Esophagus muscularis mucosa (tissue), 4 donors: ENCODE results near the gene PGAM2. TPM values are rescaled to one million over a fixed set of nuclear protein-coding genes. Genes with fewer than 3 reads are reported as not detected.
A peak's percentile ranks its signal among the peaks of the same experiment; 100 is the strongest.

ENCODE experiments used
- DNase-seq: peaks from one replicate; pipeline ENCODE4 v3.0.0-alpha.2; 2017; ENCODE audit errors: extremely low spot score
- H3K27ac ChIP-seq, 4 donors: fragments of 200-600 bp; sonication (generic); replicated peaks in 1 of 4; 1 replicate in 3 of 4; 2 replicates in 1 of 4; pipeline ENCODE4 v1.5.1; 2016 to 2019; ENCODE audit warnings: mild to moderate bottlenecking in 1 of 4
- H3K27me3 ChIP-seq, 4 donors: fragments of 200-600 bp; sonication (generic); one replicate each; pipeline versions ENCODE4 v1.5.1 to v1.6.0; 2016 to 2019
- H3K36me3 ChIP-seq, 4 donors: fragments of 200-600 bp; sonication (generic); one replicate each; pipeline ENCODE4 v1.5.1; 2016 to 2019
- H3K4me1 ChIP-seq, 4 donors: fragments of 200-600 bp; sonication (generic); one replicate each; pipeline ENCODE4 v1.5.1; 2016 to 2019
- H3K4me3 ChIP-seq, 4 donors: fragments of 200-600 bp; sonication (generic); 1 replicate in 2 of 4; 2 replicates in 2 of 4; pipeline ENCODE4 v1.5.1; 2016 to 2019; ENCODE audit warnings: mild to moderate bottlenecking in 4 of 4, moderate library complexity in 1 of 4
- H3K9me3 ChIP-seq, 4 donors: fragments of 200-600 bp; sonication (generic); 1 replicate in 3 of 4; 2 replicates in 1 of 4; pipeline ENCODE4 v1.5.1; 2016 to 2019
- CTCF ChIP-seq, 3 experiments: fragments of 200-600 bp in 2 of 3; fragments of 450-650 bp in 1 of 3; sonication (generic) in 2 of 3; IDR thresholded peaks; one replicate each; pipeline ENCODE4 v1.5.1; 2017 to 2019; ENCODE audit warnings: antibody characterized with exemption in 3 of 3, mild to moderate bottlenecking in 2 of 3, moderate library complexity in 1 of 3
- EP300 ChIP-seq: sonication (generic); formaldehyde crosslinking; IDR thresholded peaks from one replicate; pipeline ENCODE4 v1.6.1; 2017; ENCODE audit warnings: antibody characterized with exemption
- POLR2A ChIP-seq: fragments of 450-650 bp; IDR thresholded peaks from one replicate; pipeline ENCODE4 v1.6.1; 2017; ENCODE audit warnings: antibody characterized with exemption, moderate library complexity, mild to moderate bottlenecking, low read depth
- POLR2AphosphoS5 ChIP-seq, 2 donors: sonication (generic); formaldehyde crosslinking; IDR thresholded peaks; one replicate each; pipeline ENCODE4 v1.6.1; 2017; ENCODE audit warnings: antibody characterized with exemption in 2 of 2
- whole genome bisulfite sequencing: methylation state at CpG from one replicate; pipeline ENCODE4 v1.1.5; 2018; 5-methylcytosine and 5-hydroxymethylcytosine counted together
- intact Hi-C: fragments of 100-400 bp; cut with DNase I; formaldehyde crosslinking; loops from one replicate; pipeline ENCODE4 v1.15.1; 2023
- total RNA-seq, 4 donors: library from RNA; depleted of rRNA; stranded (reverse); fragments of >200 nt; gene quantifications; one replicate each; pipeline versions ENCODE4 v1.1.0 to v1.2.1, GENCODE V29; 2016

Gene PGAM2
- total RNA-seq, 4 donors from 2014 or later, result 0.52 to 1.8 (median 0.66) TPM; not detected in 1

- no peak for TF ChIP-seq EP300
- TF ChIP-seq POLR2A, result no peak
- TF ChIP-seq CTCF (IDR thresholded peaks at IDR 0.05), result no peak
- peak; percentile 14 to 17 for TF ChIP-seq POLR2AphosphoS5 (IDR thresholded peaks at IDR 0.05)
- DNase-seq, result no peak
- Histone ChIP-seq H3K9me3 (no peaks in the 10 kb centered on the region), H3K27ac (peak overlapping the region; percentile 81 to 94 (median 90)), H3K36me3 (no peaks in the 10 kb centered on the region), H3K27me3 (no peaks in the 10 kb centered on the region), H3K4me3 (peak overlapping the region in 1 of 4 donors; percentile 7), H3K4me1 (peaks cover 22 to 69% (median 66%) of the 10 kb centered on the region in 4 donors)
- intact Hi-C loops, result no loop called here
- 33% methylated on average over 17 of the region's 20 CpGs for WGBS
Observed at GRCh38 chr7:44087911-44088838, 22.8 kb upstream of the PGAM2 start.

- peaks cover 23 to 69% (median 66%) of the 10 kb centered on the region in 4 donors for H3K4me1 ChIP-seq
- H3K27ac ChIP-seq, result peak overlapping the region; percentile 81 to 94 (median 90)
- DNase-seq, result no peak
- H3K4me3 ChIP-seq, result no peak overlapping the region
- H3K9me3 ChIP-seq, result no peaks in the 10 kb centered on the region
- WGBS, result 95% methylated on average over 3 of the region's 3 CpGs
- intact Hi-C loops, result no loop called here
- H3K27me3 ChIP-seq, result no peaks in the 10 kb centered on the region
- H3K36me3 ChIP-seq, result no peaks in the 10 kb centered on the region
- TF ChIP-seq POLR2A (no peak), CTCF (IDR thresholded peaks at IDR 0.05) (no peak), EP300 (no peak)
Observed at GRCh38 chr7:44086627-44087026, 21.3 kb upstream of the PGAM2 start.

- DNase-seq, result no peak
- Histone ChIP-seq H3K36me3 (peaks cover 0 to 3% (median 3%) of the 10 kb centered on the region in 4 donors), H3K27ac (peak overlapping the region; percentile 89 to 94 (median 92)), H3K4me3 (no peak overlapping the region), H3K4me1 (peaks cover 34 to 72% (median 66%) of the 10 kb centered on the region in 4 donors), H3K9me3 (no peaks in the 10 kb centered on the region), H3K27me3 (no peaks in the 10 kb centered on the region)
- 80% methylated on average over 3 of the region's 3 CpGs for WGBS
- intact Hi-C loops, result no loop called here
- TF ChIP-seq POLR2AphosphoS5 (IDR thresholded peaks at IDR 0.05), result no peak
- no peak for TF ChIP-seq EP300
- TF ChIP-seq POLR2A, result no peak
- TF ChIP-seq CTCF (IDR thresholded peaks at IDR 0.05), result no peak
Observed at GRCh38 chr7:44085546-44085945, 20.2 kb upstream of the PGAM2 start.

GRCh38 chr7:44084701-44085100 lies 19.3 kb upstream of the PGAM2 start:
- peaks cover 40 to 72% (median 66%) of the 10 kb centered on the region in 4 donors for H3K4me1 ChIP-seq
- H3K27me3 ChIP-seq, result no peaks in the 10 kb centered on the region
- DNase-seq, result no peak
- no peak overlapping the region for H3K4me3 ChIP-seq
- TF ChIP-seq POLR2AphosphoS5 (IDR thresholded peaks at IDR 0.05) (no peak), EP300 (no peak), CTCF (IDR thresholded peaks at IDR 0.05) (no peak), POLR2A (no peak)
- peak overlapping the region; percentile 89 to 94 (median 92) for H3K27ac ChIP-seq
- WGBS, result 71% methylated on average over 4 of the region's 4 CpGs
- no peaks in the 10 kb centered on the region for H3K9me3 ChIP-seq
- peaks cover 4 to 12% (median 11%) of the 10 kb centered on the region in 4 donors for H3K36me3 ChIP-seq
- intact Hi-C loops, result loop anchor here (5.0 kb wide), 1 partner anchor 42 kb away; the partner anchor contains the start of gene DBNL
